ENCODE data around the gene BPI. TPM values are rescaled to one million over a fixed set of nuclear protein-coding genes. Genes with fewer than 3 reads are reported as not detected.

Gene BPI
- total RNA-seq, 1 donor, result not detected

GRCh38 chr20:38326309-38326708, 22.4 kb downstream of the BPI start:
- DNase-seq (ENCODE audit: low read depth), result no peak
- TF ChIP-seq CTCF (IDR thresholded peaks at IDR 0.05; ENCODE audit: insufficient read depth, low read depth, low read length), result no peak

GRCh38 chr20:38330638-38331037, 26.7 kb downstream of the BPI start:
- TF ChIP-seq CTCF (IDR thresholded peaks at IDR 0.05; ENCODE audit: insufficient read depth, low read depth, low read length), result no peak
- no peak for DNase-seq (ENCODE audit: low read depth)
- H3K4me3 ChIP-seq (ENCODE audit: low read depth, low read length), result no peak overlapping the region

More at GRCh38 chr20:38326309-38326708, 22.4 kb downstream of the BPI start:
- H3K4me3 ChIP-seq (ENCODE audit: low read depth, low read length), result no peak overlapping the region

DNA sequence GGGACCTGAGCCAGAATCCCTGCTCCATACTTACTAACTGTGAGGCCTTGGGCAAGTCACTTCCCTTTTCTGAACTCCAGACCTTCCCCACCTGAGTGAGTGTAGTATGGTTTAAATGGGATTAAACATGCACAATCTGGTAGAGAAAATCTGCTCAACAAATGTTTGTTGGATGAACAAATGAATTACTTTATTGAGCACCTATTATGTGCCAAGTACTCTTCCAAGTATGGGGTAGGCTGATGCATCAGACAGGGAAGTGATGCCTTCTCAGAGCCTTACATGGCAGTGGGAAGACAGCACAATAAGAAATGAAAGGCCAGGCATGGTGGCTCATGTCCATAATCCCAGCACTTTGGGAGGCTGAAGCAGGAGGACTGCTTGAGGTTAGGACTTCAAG, 27.3 kb downstream of the BPI start:
- TF ChIP-seq CTCF (IDR thresholded peaks at IDR 0.05; ENCODE audit: insufficient read depth, low read depth, low read length), result no peak
- DNase-seq (ENCODE audit: low read depth), result no peak

GRCh38 chr20:38331814-38332213, 27.9 kb downstream of the BPI start:
- H3K4me3 ChIP-seq (ENCODE audit: low read depth, low read length), result no peak overlapping the region
- no peak for TF ChIP-seq CTCF (IDR thresholded peaks at IDR 0.05; ENCODE audit: insufficient read depth, low read depth, low read length)
- DNase-seq (ENCODE audit: low read depth), result no peak

More for the DNA sequence above, 27.3 kb downstream of the BPI start:
- H3K4me3 ChIP-seq (ENCODE audit: low read depth, low read length), result no peak overlapping the region

DNA sequence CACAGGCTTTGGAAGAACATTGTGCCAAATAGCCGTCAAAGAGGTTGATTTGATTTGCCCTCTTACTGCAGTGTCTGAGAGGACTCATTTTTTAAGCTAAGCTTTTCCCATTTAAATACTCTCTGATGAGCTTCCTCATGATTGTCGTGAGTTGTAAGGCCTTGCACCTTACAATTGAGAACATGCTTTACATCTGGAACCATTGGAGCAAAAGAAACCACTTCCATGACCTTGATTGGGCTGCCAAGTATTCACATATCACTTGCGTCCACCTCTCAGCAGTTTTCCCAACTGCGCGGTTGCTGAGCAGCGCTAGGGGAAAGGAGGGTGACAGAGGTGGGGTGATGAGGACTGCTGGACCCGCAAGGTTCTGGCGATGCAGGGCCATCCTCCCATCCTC, 30.1 kb downstream of the BPI start:
- no peak for DNase-seq (ENCODE audit: low read depth)
- H3K4me3 ChIP-seq (ENCODE audit: low read depth, low read length), result no peak overlapping the region
- TF ChIP-seq CTCF (IDR thresholded peaks at IDR 0.05; ENCODE audit: insufficient read depth, low read depth, low read length), result no peak

- no peak for TF ChIP-seq CTCF (IDR thresholded peaks at IDR 0.05; ENCODE audit: insufficient read depth, low read depth, low read length)
- H3K4me3 ChIP-seq (ENCODE audit: low read depth, low read length), result no peak overlapping the region
- no peak for DNase-seq (ENCODE audit: low read depth)
Measured at GRCh38 chr20:38336726-38337125, 32.8 kb downstream of the BPI start.

DNA sequence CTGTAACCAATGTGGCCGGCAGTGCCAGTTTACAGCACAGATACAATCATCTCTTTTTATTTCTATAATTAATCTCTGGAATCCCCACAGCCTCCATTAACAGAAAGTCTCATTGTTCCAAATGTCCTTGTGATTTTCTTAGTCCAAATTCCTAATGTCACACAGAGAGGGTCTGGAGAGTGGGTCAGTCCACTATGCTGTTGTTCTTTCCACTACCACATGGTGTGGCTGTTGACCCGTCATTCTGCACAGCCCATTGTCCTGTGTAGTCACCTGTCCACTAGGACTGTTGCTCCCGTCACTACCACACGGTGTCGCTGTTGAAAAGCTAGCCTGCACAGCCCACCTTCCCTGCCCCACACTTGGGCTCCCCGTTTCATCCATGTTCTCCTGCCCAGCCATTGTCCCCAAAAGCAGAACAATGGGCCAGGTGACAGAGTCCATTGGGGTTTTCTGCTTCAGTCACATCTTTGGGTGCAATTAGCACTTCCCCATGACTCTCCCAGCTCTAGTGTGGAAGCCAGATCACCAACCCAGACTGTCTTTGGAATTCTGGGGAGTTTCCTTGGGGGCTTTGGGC, 33.7 kb downstream of the BPI start:
- peak; percentile 46 for TF ChIP-seq CTCF (IDR thresholded peaks at IDR 0.05; ENCODE audit: insufficient read depth, low read depth, low read length)
- peak; percentile 11 for DNase-seq (ENCODE audit: low read depth)

More for the DNA sequence above, 33.7 kb downstream of the BPI start:
- no peak overlapping the region for H3K4me3 ChIP-seq (ENCODE audit: low read depth, low read length)
